GM21390 (cell line): ENCODE data around the gene METTL17.

Experiments used
- ATAC-seq: cut with Tn5 transposase; IDR thresholded peaks from one replicate; pipeline ENCODE4 v1.9.1; 2021; ENCODE audit not compliant: unreplicated experiment

The METTL17 gene

DNA sequence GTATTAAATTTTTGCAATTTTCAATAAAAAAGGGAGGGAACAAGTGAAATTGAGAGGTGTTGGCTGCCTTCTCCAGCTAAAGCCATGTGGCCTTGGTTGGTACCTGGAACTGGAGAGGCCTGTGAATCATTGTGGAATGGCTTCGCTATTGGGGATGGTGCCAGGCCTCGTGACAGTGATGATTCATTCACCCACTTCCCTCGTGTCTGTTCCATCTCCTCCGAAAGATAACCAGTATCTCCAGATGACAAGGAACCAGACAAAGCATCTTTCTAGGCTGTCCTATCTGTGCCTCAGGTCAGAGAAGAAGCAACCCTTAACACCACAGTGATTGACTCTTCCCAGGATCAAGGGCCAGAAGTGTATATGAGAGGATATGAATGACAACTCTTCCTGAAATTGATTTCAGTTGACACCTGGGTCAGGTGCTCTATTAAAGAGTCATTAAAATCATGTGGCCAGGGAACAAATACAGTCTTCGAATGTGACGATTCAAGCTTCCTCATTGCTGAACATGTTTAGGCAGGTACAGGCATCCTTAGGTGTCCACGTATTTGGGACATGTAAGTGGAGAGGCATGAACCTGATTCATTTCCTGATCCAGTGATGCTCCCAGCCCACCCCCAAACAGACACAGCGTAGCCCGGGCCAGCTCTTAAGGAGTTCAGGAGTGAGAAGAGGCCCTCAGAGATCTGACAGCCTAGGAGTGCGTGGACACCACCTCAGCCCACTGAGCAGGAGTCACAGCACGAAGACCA lies 52.1 kb downstream of the METTL17 start, which contains the start of gene RNASE7:
Gene RNASE7 (plus strand): TSS at position 687 of the 758 bp plus-strand sequence. CDS start 631 bp downstream, outside the sequence.
- no peak for ATAC-seq

DNA sequence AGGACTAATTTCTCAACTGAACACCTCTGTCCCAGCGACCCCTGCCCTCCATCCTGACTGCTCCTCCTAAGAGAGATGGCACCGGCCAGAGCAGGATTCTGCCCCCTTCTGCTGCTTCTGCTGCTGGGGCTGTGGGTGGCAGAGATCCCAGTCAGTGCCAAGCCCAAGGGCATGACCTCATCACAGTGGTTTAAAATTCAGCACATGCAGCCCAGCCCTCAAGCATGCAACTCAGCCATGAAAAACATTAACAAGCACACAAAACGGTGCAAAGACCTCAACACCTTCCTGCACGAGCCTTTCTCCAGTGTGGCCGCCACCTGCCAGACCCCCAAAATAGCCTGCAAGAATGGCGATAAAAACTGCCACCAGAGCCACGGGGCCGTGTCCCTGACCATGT lies 53.1 kb downstream of the METTL17 start:
- ATAC-seq, result no peak

DNA sequence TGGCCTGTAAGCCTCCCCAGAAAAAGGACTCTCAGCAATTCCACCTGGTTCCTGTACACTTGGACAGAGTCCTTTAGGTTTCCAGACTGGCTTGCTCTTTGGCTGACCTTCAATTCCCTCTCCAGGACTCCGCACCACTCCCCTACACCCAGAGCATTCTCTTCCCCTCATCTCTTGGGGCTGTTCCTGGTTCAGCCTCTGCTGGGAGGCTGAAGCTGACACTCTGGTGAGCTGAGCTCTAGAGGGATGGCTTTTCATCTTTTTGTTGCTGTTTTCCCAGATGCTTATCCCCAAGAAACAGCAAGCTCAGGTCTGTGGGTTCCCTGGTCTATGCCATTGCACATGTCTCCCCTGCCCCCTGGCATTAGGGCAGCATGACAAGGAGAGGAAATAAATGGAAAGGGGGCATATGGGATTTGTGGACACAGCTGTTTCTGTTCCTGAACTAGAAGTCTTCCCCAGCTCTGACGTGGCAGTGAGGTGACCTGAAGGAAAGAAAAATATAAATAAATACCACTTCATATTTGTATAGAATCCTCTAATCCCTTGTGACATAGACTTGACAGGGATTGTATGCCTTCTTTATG lies 53.7 kb downstream of the METTL17 start:
- ATAC-seq, result no peak

DNA sequence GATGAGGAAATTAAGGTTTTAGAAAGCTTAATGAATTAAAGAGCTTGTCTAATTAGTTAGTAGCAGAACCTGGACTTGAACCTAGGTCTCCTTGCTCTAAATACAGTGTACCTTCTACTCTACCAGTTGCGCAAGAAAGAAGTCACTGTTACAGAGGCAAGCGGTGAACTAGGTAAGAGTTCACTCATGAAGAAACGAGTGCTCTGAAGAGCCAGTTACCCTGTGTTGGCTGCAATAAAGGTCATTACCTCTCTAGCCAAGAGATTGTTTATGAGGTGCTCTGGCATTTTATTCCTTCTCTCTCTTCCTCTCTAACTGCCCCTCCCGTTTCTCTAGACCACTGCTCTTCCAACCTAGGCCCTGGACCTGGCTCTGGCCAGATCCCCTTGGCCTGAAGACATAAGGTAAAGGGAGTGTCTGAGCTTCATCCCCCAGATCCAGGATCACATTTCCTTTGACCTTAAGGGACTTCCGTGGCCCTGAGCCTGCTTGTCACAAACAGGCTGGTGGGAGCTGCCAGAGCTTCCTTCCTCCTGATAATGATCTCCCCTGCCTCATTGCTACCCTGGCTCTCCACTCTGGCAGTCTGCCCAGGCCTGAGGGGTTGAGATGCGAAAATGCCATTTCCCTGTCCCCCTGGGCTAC lies 54.3 kb downstream of the METTL17 start:
- no peak for ATAC-seq
